CMK (cell line): Measurements from ENCODE around the gene ACOX3.
"Not testable (repeated sequence)": the region's sequence is repeated elsewhere in the genome, so short reads cannot be mapped to it uniquely, and the experiment has no call there.

Experiments
- DNase-seq: peaks from one replicate; pipeline ENCODE4 v3.0.0-alpha.2; 2010; ENCODE audit warnings: low read depth

The ACOX3 gene

GRCh38 chr4:8386731-8387130 lies 53.8 kb downstream of the ACOX3 start:
- DNase-seq = no peak

DNA sequence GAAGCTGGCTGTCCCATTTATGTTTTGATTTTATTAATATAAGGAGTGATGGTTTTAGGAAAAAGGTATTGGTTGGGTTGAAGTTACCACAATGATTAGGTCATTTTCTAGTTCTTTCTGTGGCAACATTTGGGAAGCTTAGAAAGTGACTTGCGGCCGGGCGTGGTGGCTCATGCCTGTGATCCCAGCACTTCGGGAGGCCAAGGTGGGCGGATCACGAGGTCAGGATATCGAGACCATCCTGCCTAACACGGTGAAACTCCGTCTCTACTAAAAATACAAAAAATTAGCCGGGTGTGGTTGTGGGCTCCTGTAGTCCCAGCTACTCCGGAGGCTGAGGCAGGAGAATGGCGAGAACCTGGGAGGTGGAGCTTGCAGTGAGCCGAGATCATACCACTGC lies 54.4 kb downstream of the ACOX3 start:
- not testable (repeated sequence) for DNase-seq

DNA sequence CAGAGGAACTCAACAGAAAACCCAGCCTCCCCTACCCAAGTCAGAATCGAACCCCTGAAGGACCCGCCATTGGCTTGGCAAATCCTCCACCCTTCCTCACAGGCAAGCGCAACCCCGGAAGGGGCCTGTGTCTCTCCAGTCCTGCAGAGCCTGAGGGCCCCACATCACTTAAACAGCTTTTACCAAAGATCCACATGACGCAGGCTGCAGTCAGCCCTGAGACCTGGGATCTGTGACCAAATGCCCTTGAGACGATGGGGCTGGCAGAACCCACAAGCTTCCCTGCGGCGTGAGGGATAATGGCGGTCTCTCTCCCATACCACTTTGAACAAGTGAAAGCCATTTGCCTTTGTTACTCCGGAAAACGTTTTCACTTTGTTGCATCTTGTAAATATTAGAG lies 54.9 kb downstream of the ACOX3 start:
- DNase-seq = no peak

DNA sequence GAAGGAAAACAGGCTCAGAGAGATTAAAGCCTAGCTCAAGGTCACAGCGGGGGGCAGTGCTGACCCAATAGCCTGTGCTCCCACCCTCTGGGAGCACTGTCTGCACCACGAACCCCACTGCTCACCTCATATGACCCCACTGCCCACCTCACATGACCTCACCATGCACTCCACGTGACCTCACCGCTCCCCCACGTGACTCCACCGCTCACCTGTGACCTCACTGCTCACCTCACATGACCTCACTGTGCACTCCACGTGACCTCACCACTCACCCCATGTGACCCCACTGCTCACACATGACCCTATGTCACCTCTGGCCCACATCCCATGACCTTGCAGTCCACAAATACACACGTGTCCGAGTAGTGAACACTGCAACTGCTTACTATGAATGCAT lies 55.4 kb downstream of the ACOX3 start:
- no peak for DNase-seq

- no peak for DNase-seq
These were observed 56.0 kb downstream of the ACOX3 start for GRCh38 chr4:8384397-8385060.

DNA sequence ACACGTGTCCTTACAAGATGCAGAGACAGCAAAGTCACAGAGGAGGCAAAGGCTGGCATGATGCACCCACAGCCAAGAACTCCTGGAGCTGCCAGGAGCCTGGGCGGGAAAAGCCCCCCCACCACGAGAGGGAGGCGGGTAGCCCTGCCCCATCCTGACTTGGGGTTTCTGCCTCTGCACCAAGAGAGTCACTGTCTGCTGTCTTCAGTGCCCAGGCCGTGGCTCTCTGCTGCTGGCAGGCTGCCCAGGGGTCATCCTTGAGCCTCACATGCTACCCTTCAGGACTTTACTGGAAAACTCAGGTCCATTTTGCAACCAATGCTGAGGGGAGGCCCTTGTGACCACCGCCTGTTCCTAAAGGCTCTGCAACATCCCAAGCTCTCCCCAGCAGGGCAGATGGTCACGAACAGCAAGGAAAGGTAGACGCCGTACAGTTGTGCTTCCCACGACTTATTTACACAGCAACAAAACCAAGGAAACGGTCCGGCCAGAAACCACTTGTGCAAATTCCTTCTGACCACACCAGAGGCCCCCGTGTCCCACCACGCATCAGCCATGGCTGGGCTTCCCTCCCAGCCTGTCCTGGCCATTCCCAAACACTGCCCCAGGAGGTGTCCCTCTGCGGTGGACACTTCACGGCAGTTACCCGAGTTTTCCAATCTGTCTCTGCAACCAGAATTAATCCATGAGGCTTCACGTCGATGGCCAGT lies 56.9 kb downstream of the ACOX3 start:
- no peak for DNase-seq

GRCh38 chr4:8383016-8383415 lies 57.5 kb downstream of the ACOX3 start:
- DNase-seq = no peak

DNA sequence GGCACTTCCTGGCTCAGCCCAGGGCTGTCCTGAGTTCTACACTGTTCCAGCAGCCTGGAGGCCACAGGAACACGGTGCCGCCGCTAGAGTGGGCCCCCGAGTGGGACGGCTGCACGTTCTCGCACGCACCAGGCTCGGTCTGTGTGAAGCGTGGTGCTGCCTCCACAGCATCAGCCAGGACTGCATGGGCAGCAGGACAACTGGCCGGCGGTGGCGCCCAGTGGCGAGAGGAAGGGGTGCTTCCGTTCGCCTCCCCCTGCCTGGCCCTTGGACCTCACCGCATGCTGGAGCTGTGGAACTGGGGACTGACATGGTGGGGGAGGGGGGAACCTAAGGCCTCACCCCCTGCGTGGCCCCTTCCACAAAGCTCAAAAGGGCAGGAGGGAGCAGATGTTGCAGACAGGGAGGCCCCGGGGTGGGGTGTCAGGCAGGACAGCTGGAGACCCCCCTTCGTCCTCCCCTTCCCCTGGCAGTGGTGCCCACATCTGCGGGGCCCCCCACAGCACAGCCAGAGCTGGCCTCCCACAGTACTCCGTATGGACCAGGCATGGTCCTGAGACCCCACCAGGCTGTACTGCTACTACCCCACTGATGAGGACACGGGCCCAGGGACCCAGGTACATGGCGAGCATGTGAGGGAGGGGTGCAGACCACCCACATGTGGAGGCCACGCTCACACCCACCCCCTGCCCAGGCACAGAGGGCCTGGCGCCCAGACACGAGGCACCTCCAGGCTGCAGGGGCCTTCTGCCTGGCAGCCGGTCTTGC lies 58.5 kb downstream of the ACOX3 start:
- no peak for DNase-seq

- DNase-seq = no peak
These were observed 59.8 kb downstream of the ACOX3 start for GRCh38 chr4:8380511-8381415.

DNA sequence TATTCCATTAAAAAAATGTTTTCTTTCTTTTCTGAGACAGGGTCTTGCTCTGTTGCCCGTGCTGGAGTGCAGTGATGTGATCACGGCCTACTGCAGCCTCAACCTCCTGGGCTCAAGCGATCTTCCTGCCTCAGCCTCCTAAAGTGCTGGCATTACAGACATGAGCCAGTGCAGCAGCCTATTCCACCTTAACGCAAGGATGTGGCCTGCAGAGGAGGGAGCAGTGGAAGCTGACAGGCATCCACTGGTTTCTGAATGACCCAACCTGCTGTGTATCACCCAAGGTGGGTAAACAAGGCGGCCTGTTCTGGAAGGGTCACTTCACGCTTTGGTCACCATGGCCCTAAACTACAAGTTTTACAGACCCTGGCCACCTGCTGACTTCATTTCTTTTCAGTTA lies 60.8 kb downstream of the ACOX3 start:
- DNase-seq = no peak

DNA sequence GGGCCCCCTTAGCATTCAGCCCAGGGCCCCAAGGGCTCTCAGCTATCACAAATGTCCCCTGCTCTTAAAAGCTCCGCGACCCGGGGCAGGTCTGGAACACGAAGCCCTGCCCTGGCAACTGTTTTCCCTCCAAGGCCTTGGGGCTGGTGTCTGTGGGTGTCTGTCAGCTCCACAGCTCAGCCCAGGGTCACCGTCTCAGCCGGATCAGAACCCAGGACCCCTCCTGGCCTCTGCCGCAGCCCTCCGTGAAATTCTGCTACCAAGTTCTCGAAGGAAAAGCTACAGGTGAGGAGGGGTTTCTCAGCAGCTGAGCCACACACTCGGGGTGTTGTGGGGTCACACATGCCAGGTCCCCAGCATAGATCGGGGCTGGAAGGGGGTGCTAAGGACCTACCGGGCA lies 61.2 kb downstream of the ACOX3 start:
- DNase-seq = no peak

DNA sequence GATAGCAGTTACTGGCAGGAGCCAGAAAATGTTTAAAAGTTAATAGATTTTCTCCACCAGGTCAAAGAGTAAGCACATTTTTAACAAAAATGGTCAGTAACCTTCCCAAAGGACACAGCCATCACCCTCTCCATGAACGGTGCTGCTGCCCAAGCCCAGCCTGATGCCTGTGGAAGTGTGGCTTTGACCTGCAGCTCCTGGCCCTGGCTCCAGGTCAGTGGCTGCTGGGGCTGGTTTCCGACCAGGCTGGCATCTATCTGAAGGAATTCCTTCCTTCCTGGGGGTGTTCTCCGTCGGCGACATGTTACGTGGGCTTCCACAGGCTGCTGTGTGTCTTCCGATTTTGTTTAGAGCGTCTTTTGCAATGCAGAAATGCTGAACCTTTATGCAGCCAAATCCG lies 61.7 kb downstream of the ACOX3 start:
- DNase-seq = no peak

DNA sequence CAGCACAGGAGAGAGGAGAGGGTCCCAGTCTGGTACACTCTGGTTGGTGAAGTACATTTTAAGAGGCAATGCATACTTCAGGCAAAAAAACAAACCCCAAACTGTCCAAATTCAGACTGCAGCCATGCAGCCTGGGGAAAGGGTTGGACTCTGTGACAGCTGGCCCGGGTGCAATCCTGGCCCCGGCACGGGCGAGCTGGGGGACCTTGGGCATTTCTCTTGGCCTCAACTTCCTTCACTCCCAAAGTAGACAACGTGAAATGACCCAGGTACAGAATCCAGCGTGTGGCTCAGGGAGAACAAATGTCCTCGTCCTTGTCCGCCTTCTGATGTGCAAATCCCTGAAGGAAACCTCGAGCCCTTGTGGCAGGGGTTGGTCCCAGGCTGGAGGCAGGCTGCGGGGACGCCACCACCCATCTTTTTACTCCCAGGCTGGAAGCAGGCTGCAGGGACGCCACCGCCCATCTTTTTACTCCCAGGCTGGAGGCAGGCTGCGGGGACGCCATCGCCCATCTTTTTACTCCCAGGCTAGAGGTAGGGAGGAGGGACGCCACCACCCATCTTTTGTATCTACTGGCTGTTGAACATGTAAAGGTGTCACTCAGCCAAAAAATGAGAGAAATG lies 62.3 kb downstream of the ACOX3 start:
- no peak for DNase-seq

DNA sequence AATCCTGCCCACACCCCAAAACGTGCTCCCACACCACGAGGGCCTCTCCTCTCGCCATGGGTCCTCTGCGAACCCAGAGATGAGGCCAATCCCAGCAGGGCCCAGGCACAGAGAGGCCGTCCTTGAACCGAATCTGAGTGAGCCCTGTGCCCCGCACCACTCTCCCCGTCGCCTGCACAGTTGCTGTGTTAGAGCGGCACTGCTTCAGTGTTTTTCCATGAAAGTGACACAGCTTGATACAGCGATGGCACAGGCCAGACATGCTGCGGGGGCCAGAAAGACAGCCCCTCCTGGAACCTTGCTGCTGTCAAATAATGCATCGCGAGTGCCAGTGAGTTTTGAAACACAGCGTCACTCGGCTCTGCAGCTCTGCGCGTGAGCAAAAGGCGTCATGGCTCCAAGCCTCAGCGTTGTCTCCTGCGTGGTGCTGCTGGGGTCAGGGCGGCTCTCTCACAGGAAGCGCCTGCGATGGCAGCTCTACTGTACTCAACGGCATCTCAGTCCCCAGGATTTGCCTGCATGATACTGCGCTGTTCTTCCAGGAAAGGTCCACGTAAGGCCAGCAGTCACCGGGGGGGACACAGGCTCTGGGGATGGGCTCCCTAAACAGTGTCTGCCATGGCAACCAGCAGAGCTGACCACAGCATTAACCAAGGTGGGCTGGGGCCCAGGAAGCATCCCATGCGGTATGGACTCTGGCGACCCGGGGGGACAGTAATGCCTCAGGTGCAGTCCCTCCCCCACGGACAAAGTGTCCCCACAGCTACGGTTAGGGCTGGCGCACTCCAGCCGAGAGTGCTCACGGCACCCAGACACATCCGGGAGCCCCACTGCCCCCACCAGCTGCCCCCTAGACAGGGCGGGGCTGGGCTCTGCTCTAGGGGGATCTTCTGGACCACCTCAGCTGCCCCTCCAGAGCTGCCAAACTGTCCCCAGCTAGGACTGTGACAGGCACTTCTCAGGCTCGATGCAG lies 63.1 kb downstream of the ACOX3 start:
- DNase-seq = no peak

DNA sequence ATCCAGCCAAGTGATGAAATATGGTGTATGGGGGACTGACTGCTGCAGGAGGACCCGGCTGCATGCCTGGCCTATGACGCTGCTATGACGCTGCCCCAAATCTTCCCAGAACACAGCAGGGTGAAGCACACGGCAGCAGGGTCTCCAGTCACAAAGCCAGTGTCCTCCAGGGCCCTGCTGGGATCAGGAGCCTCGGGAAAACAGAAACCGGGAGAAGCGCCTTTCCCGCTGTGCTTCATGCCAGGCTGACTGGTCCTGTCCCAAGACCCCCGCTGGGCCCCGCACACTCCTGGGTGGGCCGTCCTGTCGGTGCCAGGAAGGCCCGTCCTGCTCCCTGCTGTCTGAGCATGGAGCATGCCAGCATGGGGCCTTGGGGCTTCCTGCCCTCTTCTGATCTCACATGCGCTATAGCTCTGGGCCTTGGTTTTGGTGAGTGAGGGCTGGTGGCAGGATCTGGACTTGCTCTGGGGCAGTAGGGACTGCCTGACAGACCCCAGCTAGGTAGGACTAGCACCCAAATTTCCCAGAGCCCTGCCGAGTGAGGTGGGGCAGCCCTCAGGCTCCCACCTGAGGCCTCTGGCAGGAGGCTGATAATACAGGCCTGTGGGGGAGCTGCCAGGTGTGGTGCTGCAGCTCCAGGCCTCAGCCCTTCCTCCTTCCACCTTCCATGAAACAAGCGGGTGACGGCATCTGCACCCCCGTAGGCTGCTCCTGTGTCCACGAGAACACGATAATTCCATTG lies 64.0 kb downstream of the ACOX3 start:
- no peak for DNase-seq

DNA sequence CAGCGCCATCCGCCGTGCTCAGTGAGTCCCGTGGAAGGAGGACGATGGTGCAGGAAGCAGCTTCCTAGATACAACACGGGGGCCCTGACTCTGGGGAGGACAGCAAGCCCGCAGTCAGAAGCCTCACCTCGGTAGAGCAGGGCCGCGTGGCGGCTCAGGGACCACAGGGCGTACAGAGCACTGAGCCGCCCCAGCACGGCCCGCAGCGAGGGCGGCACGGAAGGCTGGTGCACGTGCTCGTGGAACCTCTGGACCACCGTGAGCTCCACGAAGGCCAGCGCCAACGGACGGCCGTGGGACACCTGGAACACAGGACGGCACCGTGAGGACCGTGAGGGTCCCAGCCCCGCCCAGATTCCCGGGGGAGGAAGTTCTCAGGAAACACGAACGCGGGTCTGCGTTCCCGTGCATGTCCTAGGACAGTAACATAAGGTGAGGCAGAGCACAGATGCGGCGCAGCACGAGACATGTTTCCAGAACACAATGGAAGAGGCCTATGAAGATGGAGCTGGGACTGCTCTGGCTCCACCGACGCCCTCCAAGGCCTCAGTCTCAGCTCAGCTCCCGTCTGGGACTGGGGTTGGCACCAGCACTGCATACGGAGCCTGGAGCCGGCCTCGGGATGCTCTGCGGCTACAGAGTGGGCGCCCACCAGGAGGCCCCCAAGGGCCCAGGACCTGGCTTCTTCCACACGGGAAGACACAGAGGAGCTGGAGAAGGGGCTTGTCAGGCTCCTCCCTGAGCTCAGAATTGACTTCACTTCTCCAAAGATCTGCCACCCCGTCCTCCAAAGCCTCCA lies 65.5 kb downstream of the ACOX3 start:
- no peak for DNase-seq

DNA sequence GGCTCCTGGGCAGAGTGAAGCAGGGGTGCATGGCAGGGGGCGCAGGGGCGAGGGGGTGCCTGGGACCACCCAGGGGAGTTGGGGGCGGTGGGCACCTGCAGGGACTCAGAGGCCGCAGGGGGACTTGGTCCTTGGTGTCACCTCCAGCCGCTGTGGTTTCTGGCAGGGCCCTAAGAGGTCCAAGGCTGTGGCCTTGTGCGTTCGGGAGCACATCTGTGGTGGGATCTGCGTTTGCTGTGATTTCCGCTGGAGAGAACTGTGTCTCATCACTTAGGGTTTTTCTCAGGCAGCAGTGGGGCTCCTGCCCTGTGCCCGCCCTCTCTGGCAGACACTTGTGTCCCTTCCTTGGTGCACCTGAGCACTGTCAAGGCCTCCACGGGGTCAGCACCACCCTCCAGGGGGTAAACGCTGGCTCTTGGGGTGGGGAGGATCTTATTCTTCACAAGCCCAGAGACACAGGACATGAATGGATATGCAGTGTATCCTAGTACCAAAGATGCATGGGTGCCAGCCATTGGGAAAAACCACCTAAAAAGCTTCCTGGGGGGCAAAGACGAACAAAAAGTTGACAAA lies 66.5 kb downstream of the ACOX3 start:
- no peak for DNase-seq

- DNase-seq = no peak
These were observed 67.1 kb downstream of the ACOX3 start for GRCh38 chr4:8373270-8373972.
